Measurements from ENCODE around the gene SPRTN. TPM values are rescaled to one million over a fixed set of nuclear protein-coding genes. Genes with fewer than 3 reads are reported as not detected.

Gene SPRTN
- total and polyA plus RNA-seq, 2 of the 4 experiments (the other 2 are of a cell fraction), result 6.5 to 17.4 TPM

DNA sequence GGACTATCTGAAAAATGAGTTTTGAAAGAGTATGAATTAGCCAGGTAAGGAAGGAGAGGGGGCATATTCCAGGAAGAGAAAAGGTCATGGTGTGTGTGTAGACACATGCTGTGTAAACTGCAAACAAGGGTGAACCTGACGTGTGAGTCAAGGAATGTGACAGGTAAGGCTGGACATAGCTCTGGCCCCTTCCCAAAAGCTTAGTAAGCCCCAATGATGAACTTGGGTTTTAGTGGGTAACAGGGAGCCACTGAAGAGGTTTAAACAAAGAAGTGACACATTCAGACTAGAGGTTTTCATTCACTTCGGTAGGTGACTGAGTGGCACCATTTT is 47.3 kb downstream of the SPRTN start:
- ChIA-PET CTCF (no interaction called here), POLR2A (ENCODE audit: unreplicated experiment) (no interaction called here)
- H4K5ac ChIP-seq (ENCODE audit: low read depth, low read length), result no peak overlapping the region
- no CpG with 5 or more reads among the region's 2 CpGs for WGBS, 2 experiments (ENCODE audit: extremely low coverage in 2 of 2, insufficient read length in 1 of 2)
- no peak overlapping the region for H2AK5ac ChIP-seq (ENCODE audit: low read depth, low read length)
- no peak for DNase-seq
- in situ Hi-C loops (cut with MboI; ENCODE audit: low sequenced_read_pairs) (no loop called here), intact Hi-C loops (cut with micrococcal nuclease) (no loop called here), dilution Hi-C loops (cut with HindIII; ENCODE audit: low sequenced_read_pairs, unreplicated experiment) (no loop called here)
- no peaks in the 10 kb centered on the region for H3K9me3 ChIP-seq (ENCODE audit: control insufficient read depth, insufficient read depth, low read length)
- H3K56ac ChIP-seq (ENCODE audit: extremely low read depth, insufficient read depth, low read length), result no peak overlapping the region
- H2BK15ac ChIP-seq (ENCODE audit: low read depth, low read length), result no peak overlapping the region
- no peaks in the 10 kb centered on the region for H3K27me3 ChIP-seq (ENCODE audit: control insufficient read depth, insufficient read depth, low read length)
- no peak overlapping the region for H2BK20ac ChIP-seq (ENCODE audit: low read depth, low read length)
- no peaks in the 10 kb centered on the region for H3K36me3 ChIP-seq (ENCODE audit: control insufficient read depth, insufficient read depth, low read length)
- no peak overlapping the region for H3K14ac ChIP-seq (replicated peaks; ENCODE audit: low read depth, low read length)
- H3K4me2 ChIP-seq (ENCODE audit: low read depth, low read length), result no peak overlapping the region
- no peak overlapping the region for H2BK5ac ChIP-seq (ENCODE audit: low read depth, low read length, poor library complexity, severe bottlenecking)
- H3K4me3 ChIP-seq (ENCODE audit: insufficient read depth, low read depth, low read length), result no peak overlapping the region
- peaks cover 20 to 80% of the 10 kb centered on the region in 2 experiments for H3K79me1 ChIP-seq (ENCODE audit: low read depth in 1 of 2, low read length in 2 of 2)
- H4K20me1 ChIP-seq (ENCODE audit: insufficient read depth, low read length), result peaks cover 60% of the 10 kb centered on the region
- peaks cover 5% of the 10 kb centered on the region for H3K4me1 ChIP-seq (ENCODE audit: control insufficient read depth, insufficient read depth, low read length)
- no peak overlapping the region for H4K91ac ChIP-seq (ENCODE audit: insufficient read depth, low read depth, low read length)
- H3K4ac ChIP-seq (ENCODE audit: low read depth, low read length), result no peak overlapping the region
- H3K23ac ChIP-seq (ENCODE audit: low read depth, low read length), result no peak overlapping the region
- H2AK9ac ChIP-seq (replicated peaks; ENCODE audit: low read depth, low read length, poor library complexity), result no peak overlapping the region
- no peak for ATAC-seq (ENCODE audit: low read depth)
- no peak overlapping the region for H3K9ac ChIP-seq (ENCODE audit: low read depth, low read length)
- BruUV-seq (replicated peaks), result no TSS peak
- no peak overlapping the region for H2BK120ac ChIP-seq (ENCODE audit: low read depth, low read length)
- no peak overlapping the region for H3K18ac ChIP-seq (ENCODE audit: low read depth, low read length)
- no peak overlapping the region for H4K8ac ChIP-seq (ENCODE audit: low read depth in 2 of 2, low read length in 2 of 2)
- no peak overlapping the region for H2AFZ ChIP-seq (replicated peaks; ENCODE audit: low read length, poor library complexity)
- no peak overlapping the region for H3K27ac ChIP-seq (ENCODE audit: insufficient read depth, low read length)
- no peak for TF ChIP-seq RAD21 (IDR thresholded peaks at IDR 0.05; ENCODE audit: low read length)
- no peak for TF ChIP-seq NFE2L2 (IDR thresholded peaks at IDR 0.05; ENCODE audit: low read depth, low read length)
- no peak for TF ChIP-seq RFX5 (IDR thresholded peaks at IDR 0.05; ENCODE audit: low read depth, low read length)
- no peak for TF ChIP-seq FOS (IDR thresholded peaks at IDR 0.05; ENCODE audit: low read depth, low read length)
- no peak for TF ChIP-seq BHLHE40 (IDR thresholded peaks at IDR 0.05; ENCODE audit: low read depth, low read length)
- TF ChIP-seq POLR2A (IDR thresholded peaks at IDR 0.05; ENCODE audit: low read depth, low read length), result no peak
- no peak for TF ChIP-seq RCOR1 (IDR thresholded peaks at IDR 0.05; ENCODE audit: insufficient replicate concordance, low read length)
- TF ChIP-seq MAFK (IDR thresholded peaks at IDR 0.05; ENCODE audit: low read depth, low read length), result no peak
- TF ChIP-seq CEBPB (IDR thresholded peaks at IDR 0.05; ENCODE audit: low read depth, low read length), result no peak
- TF ChIP-seq, protein P1, sequence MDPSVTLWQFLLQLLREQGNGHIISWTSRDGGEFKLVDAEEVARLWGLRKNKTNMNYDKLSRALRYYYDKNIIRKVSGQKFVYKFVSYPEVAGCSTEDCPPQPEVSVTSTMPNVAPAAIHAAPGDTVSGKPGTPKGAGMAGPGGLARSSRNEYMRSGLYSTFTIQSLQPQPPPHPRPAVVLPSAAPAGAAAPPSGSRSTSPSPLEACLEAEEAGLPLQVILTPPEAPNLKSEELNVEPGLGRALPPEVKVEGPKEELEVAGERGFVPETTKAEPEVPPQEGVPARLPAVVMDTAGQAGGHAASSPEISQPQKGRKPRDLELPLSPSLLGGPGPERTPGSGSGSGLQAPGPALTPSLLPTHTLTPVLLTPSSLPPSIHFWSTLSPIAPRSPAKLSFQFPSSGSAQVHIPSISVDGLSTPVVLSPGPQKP (IDR thresholded peaks at IDR 0.05; ENCODE audit: borderline replicate concordance, low read depth, low read length), result no peak
- TF ChIP-seq SMC3 (IDR thresholded peaks at IDR 0.05; ENCODE audit: low read depth, low read length), result no peak
- TF ChIP-seq, protein P2, sequence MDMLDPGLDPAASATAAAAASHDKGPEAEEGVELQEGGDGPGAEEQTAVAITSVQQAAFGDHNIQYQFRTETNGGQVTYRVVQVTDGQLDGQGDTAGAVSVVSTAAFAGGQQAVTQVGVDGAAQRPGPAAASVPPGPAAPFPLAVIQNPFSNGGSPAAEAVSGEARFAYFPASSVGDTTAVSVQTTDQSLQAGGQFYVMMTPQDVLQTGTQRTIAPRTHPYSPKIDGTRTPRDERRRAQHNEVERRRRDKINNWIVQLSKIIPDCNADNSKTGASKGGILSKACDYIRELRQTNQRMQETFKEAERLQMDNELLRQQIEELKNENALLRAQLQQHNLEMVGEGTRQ (IDR thresholded peaks at IDR 0.05; ENCODE audit: low read depth, low read length), result no peak
- H3K9me1 ChIP-seq (ENCODE audit: insufficient read depth, low read length), result peaks cover 13% of the 10 kb centered on the region
